Endothelial cell of umbilical vein (primary cell): ENCODE results near the gene KCNJ15. TPM values are rescaled to one million over a fixed set of nuclear protein-coding genes. Genes with fewer than 3 reads are reported as not detected.

Experiments
- BruUV-seq: library from RNA; stranded (reverse); fragments of 400-500 nt; replicated peaks from 2 replicates; lab custom pipeline; 2021; lab: Mats Ljungman, UMichigan
- CTCF ChIA-PET: fragments of 300-600, 350-600 bp; sonication (Branson Sonifier 250); formaldehyde crosslinking; loops from one replicate; lab custom pipeline; 2021; ENCODE audit warnings: antibody characterized with exemption, inconsistent platforms; lab: Charles Lee
- POLR2A ChIA-PET: fragments of 300-600, 350-600 bp; sonication (Branson Sonifier 250); formaldehyde crosslinking; loops from one replicate; lab custom pipeline; 2021; ENCODE audit warnings: antibody characterized with exemption, inconsistent platforms; lab: Charles Lee
- DNase-seq: peaks from one replicate; pipeline ENCODE4 v3.0.0-alpha.2; 2011; ENCODE audit warnings: low read depth, low spot score
- FAIRE-seq: peaks from 2 replicates; lab custom pipeline; 2011; peaks lifted over from hg19 to GRCh38; lab: Jason Lieb, UNC
- H2AFZ ChIP-seq: 2 replicates; pipeline ENCODE4 v1.6.0; 2012; ENCODE audit warnings: low read depth, low read length, control low read depth, inconsistent platforms
- H3K27ac ChIP-seq: 2 replicates; pipeline ENCODE4 v1.5.1; 2011; ENCODE audit warnings: low read depth, mild to moderate bottlenecking, control low read depth, low read length, moderate library complexity; ENCODE audit not compliant: insufficient read depth
- H3K27me3 ChIP-seq, 2 experiments: 2 replicates each; pipeline versions ENCODE4 v1.6.0 to v1.6.1; 2011; ENCODE audit warnings: low read length in 2 of 2, mixed read lengths in 1 of 2; ENCODE audit not compliant: control insufficient read depth in 2 of 2, insufficient read depth in 2 of 2
- H3K36me3 ChIP-seq, 2 experiments: 2 replicates in 1 of 2; 3 replicates in 1 of 2; pipeline ENCODE4 v1.5.1; 2011; ENCODE audit warnings: low read length in 2 of 2, mild to moderate bottlenecking in 1 of 2, moderate library complexity in 1 of 2; ENCODE audit not compliant: control insufficient read depth in 2 of 2, insufficient read depth in 2 of 2; ENCODE audit errors: extremely low read depth in 1 of 2
- H3K4me1 ChIP-seq: 3 replicates; pipeline ENCODE4 v1.5.1; 2011; ENCODE audit warnings: mild to moderate bottlenecking, low read length; ENCODE audit not compliant: control insufficient read depth, insufficient read depth; ENCODE audit errors: extremely low read depth
- H3K4me2 ChIP-seq: 2 replicates; pipeline ENCODE4 v1.6.1; 2011; ENCODE audit warnings: low read length, control low read depth, mixed read lengths; ENCODE audit not compliant: insufficient read depth
- H3K4me3 ChIP-seq, 3 experiments: fragments of 200-600 bp in 1 of 3; sonication (generic), shearing (Covaris generic) in 1 of 3; replicated peaks in 1 of 3; 2 replicates each; pipeline ENCODE4 v1.5.1; 2011 to 2016; ENCODE audit warnings: control low read depth in 3 of 3, low read length in 3 of 3, mild to moderate bottlenecking in 2 of 3, inconsistent platforms in 1 of 3, low read depth in 1 of 3, moderate library complexity in 1 of 3; ENCODE audit not compliant: insufficient read depth in 1 of 3
- H3K79me2 ChIP-seq: 2 replicates; pipeline ENCODE4 v1.6.0; 2012; ENCODE audit warnings: low read length, inconsistent platforms; ENCODE audit not compliant: control insufficient read depth, insufficient read depth
- H3K9ac ChIP-seq: replicated peaks from 2 replicates; pipeline ENCODE3; 2011; ENCODE audit warnings: low read length, control low read depth; ENCODE audit not compliant: insufficient read depth; ENCODE audit errors: extremely low read depth
- H3K9me1 ChIP-seq: replicated peaks from 3 replicates; pipeline ENCODE4 v1.6.0; 2011; ENCODE audit warnings: mild to moderate bottlenecking, low read length; ENCODE audit not compliant: control insufficient read depth, insufficient read depth; ENCODE audit errors: extremely low read depth
- H3K9me3 ChIP-seq: replicated peaks from 2 replicates; pipeline ENCODE4 v1.5.1; 2012; ENCODE audit warnings: low read length, inconsistent platforms; ENCODE audit not compliant: control insufficient read depth, insufficient read depth
- H4K20me1 ChIP-seq: replicated peaks from 2 replicates; pipeline ENCODE3; 2011; ENCODE audit warnings: mild to moderate bottlenecking, low read length; ENCODE audit not compliant: control insufficient read depth, insufficient read depth; ENCODE audit errors: extremely low read depth
- CTCF ChIP-seq, 2 donors: IDR thresholded peaks; 1 replicate in 1 of 2; 2 replicates in 1 of 2; pipeline ENCODE4 v1.5.1; 2011; ENCODE audit warnings: low read length in 2 of 2, mild to moderate bottlenecking in 2 of 2, moderate library complexity in 2 of 2, control low read depth in 1 of 2, inconsistent platforms in 1 of 2, low read depth in 1 of 2; ENCODE audit not compliant: insufficient read depth in 1 of 2; ENCODE audit errors: extremely low read depth in 1 of 2
- JUN ChIP-seq: IDR thresholded peaks from 2 replicates; pipeline ENCODE4 v1.6.1; 2011; ENCODE audit warnings: borderline replicate concordance, low read depth; ENCODE audit not compliant: insufficient read length, insufficient read depth
- MYC ChIP-seq: IDR thresholded peaks from one replicate; pipeline ENCODE4 v1.6.1; 2011; ENCODE audit warnings: mild to moderate bottlenecking, low read depth, low read length
- POLR2AphosphoS5 ChIP-seq: IDR thresholded peaks from 2 replicates; pipeline ENCODE4 v1.6.1; 2012; ENCODE audit warnings: low read depth, mild to moderate bottlenecking, control low read depth, low read length, moderate library complexity; ENCODE audit not compliant: insufficient read depth
- dilution Hi-C: fragments of 300-500 bp; cut with MboI; formaldehyde crosslinking; loops from one replicate; pipeline ENCODE4 v1.15.0; 2019; ENCODE audit warnings: low sequenced_read_pairs; ENCODE audit not compliant: extremely low pct_ligation_motif_present
- intact Hi-C: fragments of 100-400 bp; cut with micrococcal nuclease; formaldehyde crosslinking; loops from one replicate; pipeline ENCODE4 v1.10.0; 2022
- polyA plus RNA-seq, 4 experiments: library from polyadenylated mRNA; depleted of rRNA in 3 of 4; stranded (reverse) in 3 of 4; unstranded in 1 of 4; fragments of >200 nt; gene quantifications; 2 replicates each; pipeline versions ENCODE4 v1.2.1 to v1.2.3, GENCODE V29; 2011 to 2012; ENCODE audit warnings: missing spikeins in 1 of 4
- total RNA-seq: library from RNA; stranded (reverse); gene quantifications from 2 replicates; pipeline ENCODE4 v1.2.3, GENCODE V29; 2021

KCNJ15 gene
- total and polyA plus RNA-seq, 2 donors (not counting 3 experiments of a cell fraction or from before 2014, with no cell fraction given) = 1.4 to 1.5 TPM

GRCh38 chr21:38330666-38331065 lies 73.9 kb downstream of the KCNJ15 start:
- H3K4me3 ChIP-seq = no peak overlapping the region
- intact Hi-C loops = no loop called here
- CTCF ChIA-PET = interaction anchor here (5.2 kb wide), 1 partner anchor 113 kb away, joined by 50 read pairs; no protein-coding TSS in a partner anchor

GRCh38 chr21:38333301-38334272 lies 76.8 kb downstream of the KCNJ15 start:
- no TSS peak for BruUV-seq
- no peak overlapping the region for H3K4me2 ChIP-seq
- intact Hi-C loops = loop anchor here (1.0 kb wide), 1 partner anchor 114 kb away; no protein-coding TSS in a partner anchor
- H3K9me3 ChIP-seq = no peaks in the 10 kb centered on the region
- ChIA-PET POLR2A (no interaction called here), CTCF (interaction anchor here (0.7 to 5.2 kb wide), 11 partner anchors 10 to 163 kb away, joined by 3 to 50 read pairs (median 5); no protein-coding TSS in a partner anchor)
- no peaks in the 10 kb centered on the region for H4K20me1 ChIP-seq
- FAIRE-seq = no peak
- no peaks in the 10 kb centered on the region for H3K79me2 ChIP-seq
- H3K4me1 ChIP-seq = no peaks in the 10 kb centered on the region
- H3K4me3 ChIP-seq = no peak overlapping the region
- H3K36me3 ChIP-seq = no peaks in the 10 kb centered on the region
- dilution Hi-C loops = no loop called here
- no peak for TF ChIP-seq POLR2AphosphoS5
- peak; percentile 10 to 17 for TF ChIP-seq CTCF (IDR thresholded peaks at IDR 0.05; ENCODE audit: extremely low read depth in 1 of 2, insufficient read depth in 1 of 2, low read depth in 1 of 2, low read length in 2 of 2)
- no peak for DNase-seq
- H3K27me3 ChIP-seq = no peaks in the 10 kb centered on the region
- no peak overlapping the region for H3K9ac ChIP-seq
- no peaks in the 10 kb centered on the region for H3K9me1 ChIP-seq
- H2AFZ ChIP-seq = no peak overlapping the region
- no peak overlapping the region for H3K27ac ChIP-seq

More at GRCh38 chr21:38330666-38331065, 73.9 kb downstream of the KCNJ15 start:
- Histone ChIP-seq H3K9ac (no peak overlapping the region), H3K27me3 (no peaks in the 10 kb centered on the region), H4K20me1 (no peaks in the 10 kb centered on the region), H3K36me3 (no peaks in the 10 kb centered on the region), H3K4me2 (no peak overlapping the region), H3K79me2 (no peaks in the 10 kb centered on the region), H3K27ac (no peak overlapping the region), H3K9me3 (no peaks in the 10 kb centered on the region), H3K9me1 (no peaks in the 10 kb centered on the region), H2AFZ (no peak overlapping the region), H3K4me1 (no peaks in the 10 kb centered on the region)
- dilution Hi-C loops = no loop called here
- no peak for DNase-seq
- no TSS peak for BruUV-seq
- no peak for FAIRE-seq
- TF ChIP-seq POLR2AphosphoS5 (no peak), MYC (no peak), JUN (no peak)
- POLR2A ChIA-PET = no interaction called here
